ENCODE measurements around the gene INTS6.

GRCh38 chr13:51425410-51426042, 27.3 kb downstream of the INTS6 start:
- TF ChIP-seq EZH2 (IDR thresholded peaks at IDR 0.05; ENCODE audit: insufficient read depth, poor library complexity, severe bottlenecking) (no peak), EZH2phosphoT487 (IDR thresholded peaks at IDR 0.05; ENCODE audit: insufficient read depth, low read depth) (no peak)
